ENCODE results near the gene ADGRG3. TPM values are rescaled to one million over a fixed set of nuclear protein-coding genes. Genes with fewer than 3 reads are reported as not detected.

The ADGRG3 gene
- total and polyA plus RNA-seq, 2 of the 8 experiments (the other 6 are each of a cell fraction or from before 2014, with no cell fraction given), result 0.28 to 0.98 TPM

DNA sequence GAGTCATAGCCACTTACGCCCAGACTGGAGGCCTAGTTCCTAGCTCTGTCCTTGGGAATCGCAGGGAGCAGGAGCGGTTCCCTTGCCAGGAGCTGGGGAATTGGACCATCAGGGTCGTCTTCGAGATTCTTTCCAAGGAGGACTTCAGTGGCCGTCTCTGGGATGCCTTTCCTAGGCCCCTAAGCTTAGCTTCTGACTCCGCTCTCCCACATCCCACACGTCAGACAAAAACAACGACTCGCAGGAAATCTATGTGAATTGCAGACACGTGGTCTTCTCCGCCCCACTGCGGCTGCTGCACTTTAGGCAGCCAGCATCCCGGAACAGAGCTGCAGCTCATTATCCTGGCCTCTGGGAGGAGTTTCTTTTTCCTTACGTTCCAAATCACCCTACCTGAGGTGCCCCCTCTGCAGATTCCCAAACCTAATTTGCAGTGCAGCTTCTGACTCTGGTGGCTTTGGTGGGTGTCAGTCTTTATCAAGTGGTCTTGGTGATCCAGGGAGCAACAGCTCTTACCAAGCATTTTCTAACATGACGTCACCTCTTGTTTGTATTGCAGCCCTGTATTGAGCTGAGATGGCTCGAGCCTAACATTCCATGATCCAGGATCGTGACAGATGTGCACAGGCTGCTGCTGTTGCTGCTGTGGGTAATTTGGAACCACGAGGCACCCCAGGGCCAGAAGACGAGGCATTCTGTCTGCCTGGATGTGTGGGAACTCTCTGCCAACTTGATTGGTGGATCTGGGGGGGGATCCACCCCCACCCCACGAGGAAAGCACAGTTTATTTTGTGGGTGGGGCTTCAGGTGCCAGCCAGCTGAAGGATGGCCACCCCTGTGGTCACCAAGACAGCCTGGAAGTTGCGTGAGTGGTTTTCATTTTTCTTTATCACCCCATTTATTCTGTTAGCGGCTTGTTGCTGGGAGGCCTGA, 68.6 kb downstream of the ADGRG3 start (continued):
- TF ChIP-seq SIX5 (IDR thresholded peaks at IDR 0.05; ENCODE audit: low read depth, low read length), result no peak
- TF ChIP-seq POU5F1 (IDR thresholded peaks at IDR 0.05; ENCODE audit: low read depth, low read length), result no peak
- peak; percentile 62 for TF ChIP-seq SAP30 (IDR thresholded peaks at IDR 0.05; ENCODE audit: insufficient read depth, insufficient replicate concordance, low read length)
- TF ChIP-seq KDM1A (IDR thresholded peaks at IDR 0.05; ENCODE audit: borderline replicate concordance, low read length), result no peak
- TF ChIP-seq, protein P1, sequence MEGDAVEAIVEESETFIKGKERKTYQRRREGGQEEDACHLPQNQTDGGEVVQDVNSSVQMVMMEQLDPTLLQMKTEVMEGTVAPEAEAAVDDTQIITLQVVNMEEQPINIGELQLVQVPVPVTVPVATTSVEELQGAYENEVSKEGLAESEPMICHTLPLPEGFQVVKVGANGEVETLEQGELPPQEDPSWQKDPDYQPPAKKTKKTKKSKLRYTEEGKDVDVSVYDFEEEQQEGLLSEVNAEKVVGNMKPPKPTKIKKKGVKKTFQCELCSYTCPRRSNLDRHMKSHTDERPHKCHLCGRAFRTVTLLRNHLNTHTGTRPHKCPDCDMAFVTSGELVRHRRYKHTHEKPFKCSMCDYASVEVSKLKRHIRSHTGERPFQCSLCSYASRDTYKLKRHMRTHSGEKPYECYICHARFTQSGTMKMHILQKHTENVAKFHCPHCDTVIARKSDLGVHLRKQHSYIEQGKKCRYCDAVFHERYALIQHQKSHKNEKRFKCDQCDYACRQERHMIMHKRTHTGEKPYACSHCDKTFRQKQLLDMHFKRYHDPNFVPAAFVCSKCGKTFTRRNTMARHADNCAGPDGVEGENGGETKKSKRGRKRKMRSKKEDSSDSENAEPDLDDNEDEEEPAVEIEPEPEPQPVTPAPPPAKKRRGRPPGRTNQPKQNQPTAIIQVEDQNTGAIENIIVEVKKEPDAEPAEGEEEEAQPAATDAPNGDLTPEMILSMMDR (IDR thresholded peaks at IDR 0.05; ENCODE audit: control extremely low read depth in 1 of 3, insufficient read depth in 1 of 3, low read depth in 1 of 3, low read length in 3 of 3), result peak; percentile 2 to 31 (median 29); a peak in 3 of 4 replicates
- no peak for TF ChIP-seq SP2 (IDR thresholded peaks at IDR 0.05; ENCODE audit: low read length)
- TF ChIP-seq, protein P2, sequence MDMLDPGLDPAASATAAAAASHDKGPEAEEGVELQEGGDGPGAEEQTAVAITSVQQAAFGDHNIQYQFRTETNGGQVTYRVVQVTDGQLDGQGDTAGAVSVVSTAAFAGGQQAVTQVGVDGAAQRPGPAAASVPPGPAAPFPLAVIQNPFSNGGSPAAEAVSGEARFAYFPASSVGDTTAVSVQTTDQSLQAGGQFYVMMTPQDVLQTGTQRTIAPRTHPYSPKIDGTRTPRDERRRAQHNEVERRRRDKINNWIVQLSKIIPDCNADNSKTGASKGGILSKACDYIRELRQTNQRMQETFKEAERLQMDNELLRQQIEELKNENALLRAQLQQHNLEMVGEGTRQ (IDR thresholded peaks at IDR 0.05; ENCODE audit: low read length), result peak; percentile 4; the same call in 1 of the 2 replicates
- no peak for TF ChIP-seq EP300 (IDR thresholded peaks at IDR 0.05; ENCODE audit: borderline replicate concordance in 1 of 2, low read depth in 2 of 2, low read length in 2 of 2)
- TF ChIP-seq KDM5A (IDR thresholded peaks at IDR 0.05; ENCODE audit: low read length), result no peak
- no peak for TF ChIP-seq CBX5 (IDR thresholded peaks at IDR 0.05; ENCODE audit: low read depth, low read length)
- TF ChIP-seq, protein P3, sequence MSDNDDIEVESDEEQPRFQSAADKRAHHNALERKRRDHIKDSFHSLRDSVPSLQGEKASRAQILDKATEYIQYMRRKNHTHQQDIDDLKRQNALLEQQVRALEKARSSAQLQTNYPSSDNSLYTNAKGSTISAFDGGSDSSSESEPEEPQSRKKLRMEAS (IDR thresholded peaks at IDR 0.05), result peak; percentile 74
- no peak for TF ChIP-seq RXRA (IDR thresholded peaks at IDR 0.05; ENCODE audit: insufficient read depth, low read depth, low read length)
- TF ChIP-seq HDAC2 (IDR thresholded peaks at IDR 0.05; ENCODE audit: borderline replicate concordance in 1 of 2, low read depth in 2 of 2, low read length in 2 of 2), result no peak
- TF ChIP-seq GABPA (IDR thresholded peaks at IDR 0.05; ENCODE audit: borderline replicate concordance, insufficient read depth, low read length), result no peak
- TF ChIP-seq JUN (IDR thresholded peaks at IDR 0.05; ENCODE audit: low read depth, low read length), result no peak
- no peak for TF ChIP-seq EGR1 (IDR thresholded peaks at IDR 0.05; ENCODE audit: borderline replicate concordance, low read depth, low read length)
- TF ChIP-seq SIN3A (conservative IDR thresholded peaks at IDR 0.05 in 1 of 2, IDR thresholded peaks at IDR 0.05 in 1 of 2; ENCODE audit: low read depth in 1 of 2, low read length in 2 of 2), result 0 out of 4 replicates have a peak, but pooled peaks of 1 of the 2 experiments have one; percentile 24
- no peak for TF ChIP-seq YY1 (IDR thresholded peaks at IDR 0.05; ENCODE audit: low read depth, low read length)
